ENCODE results near the gene MSRB3.

GRCh38 chr12:65229441-65229840 is 49.0 kb upstream of the MSRB3 start:
- TF ChIP-seq CTCF (IDR thresholded peaks at IDR 0.05), result no peak
- TF ChIP-seq EZH2phosphoT487 (IDR thresholded peaks at IDR 0.05), result no peak
- no peak for TF ChIP-seq EZH2 (IDR thresholded peaks at IDR 0.05)
